GM12801 (cell line): ENCODE data around the gene FHDC1.

Experiments
- CTCF ChIP-seq: IDR thresholded peaks from one replicate; pipeline ENCODE4 v1.5.1; 2011; ENCODE audit warnings: control low read depth; ENCODE audit not compliant: insufficient read length; ENCODE audit errors: extremely low read depth

Gene FHDC1

GRCh38 chr4:152951348-152951747 lies 15.2 kb downstream of the FHDC1 start:
- TF ChIP-seq CTCF: no peak

GRCh38 chr4:152953514-152953913 lies 17.4 kb downstream of the FHDC1 start:
- TF ChIP-seq CTCF: no peak

- TF ChIP-seq CTCF: no peak
These were observed 18.6 kb downstream of the FHDC1 start for GRCh38 chr4:152954741-152955140.

- TF ChIP-seq CTCF: no peak
These were observed 20.0 kb downstream of the FHDC1 start for GRCh38 chr4:152956147-152956546.

GRCh38 chr4:152956650-152957436 lies 20.7 kb downstream of the FHDC1 start:
- no peak for TF ChIP-seq CTCF

GRCh38 chr4:152957437-152958171 lies 21.5 kb downstream of the FHDC1 start:
- TF ChIP-seq CTCF: no peak

- no peak for TF ChIP-seq CTCF
These were observed 23.0 kb downstream of the FHDC1 start for GRCh38 chr4:152959080-152959479.
